OCI-M2 (cell line): ENCODE data around the gene FOXD4L1.
"Not testable (repeated sequence)": the region's sequence is repeated elsewhere in the genome, so short reads cannot be mapped to it uniquely, and the experiment has no call there.

Experiments
- DNase-seq: peaks from one replicate; lab custom pipeline; 2025; ENCODE audit not compliant: unreplicated experiment; lab: John Stamatoyannopoulos, UW

The FOXD4L1 gene

DNA sequence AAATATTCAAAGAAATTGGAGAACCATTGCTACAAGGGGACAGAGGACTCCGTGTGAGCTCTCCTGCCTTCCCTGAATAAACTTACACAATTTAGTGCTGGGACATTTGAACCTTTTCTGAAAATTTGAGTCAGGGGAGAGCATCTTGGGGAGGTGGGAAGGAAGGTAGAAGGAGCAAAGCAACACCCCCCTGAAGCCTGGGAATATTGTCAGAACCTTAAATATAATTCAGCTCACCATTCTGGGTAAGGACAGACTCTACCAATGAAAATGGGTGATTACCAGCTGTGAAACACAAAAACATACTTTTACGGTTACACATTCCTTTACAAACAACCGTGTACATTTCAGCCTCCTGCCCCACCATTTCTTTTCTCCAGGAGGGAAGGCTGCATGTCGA, at the start of gene FOXD4L1:
Gene FOXD4L1 (plus strand): TSS at position 301 of the 400 bp plus-strand sequence. CDS start 592 bp downstream, outside the sequence.
- not testable (repeated sequence) for DNase-seq

DNA sequence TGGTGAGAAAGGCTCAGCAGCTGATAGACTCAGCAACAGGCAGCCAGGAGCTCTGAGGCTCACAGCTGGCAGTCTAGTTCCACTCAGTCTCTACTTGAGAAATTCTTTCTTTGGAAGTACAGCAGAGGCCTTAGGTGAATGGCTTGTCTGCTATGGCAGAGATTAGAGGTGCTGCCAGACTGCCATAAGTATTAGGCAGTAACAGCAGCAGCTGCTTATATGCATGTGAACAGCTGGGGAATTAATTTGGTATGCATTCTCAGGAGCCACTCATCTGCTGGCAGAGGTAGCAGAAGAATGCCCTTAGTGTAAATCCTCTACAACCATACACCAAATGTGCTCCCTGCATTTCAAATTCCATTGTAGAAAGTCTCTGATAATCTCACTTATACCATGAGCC, 32.7 kb upstream of the FOXD4L1 start:
- DNase-seq: not testable (repeated sequence)

DNA sequence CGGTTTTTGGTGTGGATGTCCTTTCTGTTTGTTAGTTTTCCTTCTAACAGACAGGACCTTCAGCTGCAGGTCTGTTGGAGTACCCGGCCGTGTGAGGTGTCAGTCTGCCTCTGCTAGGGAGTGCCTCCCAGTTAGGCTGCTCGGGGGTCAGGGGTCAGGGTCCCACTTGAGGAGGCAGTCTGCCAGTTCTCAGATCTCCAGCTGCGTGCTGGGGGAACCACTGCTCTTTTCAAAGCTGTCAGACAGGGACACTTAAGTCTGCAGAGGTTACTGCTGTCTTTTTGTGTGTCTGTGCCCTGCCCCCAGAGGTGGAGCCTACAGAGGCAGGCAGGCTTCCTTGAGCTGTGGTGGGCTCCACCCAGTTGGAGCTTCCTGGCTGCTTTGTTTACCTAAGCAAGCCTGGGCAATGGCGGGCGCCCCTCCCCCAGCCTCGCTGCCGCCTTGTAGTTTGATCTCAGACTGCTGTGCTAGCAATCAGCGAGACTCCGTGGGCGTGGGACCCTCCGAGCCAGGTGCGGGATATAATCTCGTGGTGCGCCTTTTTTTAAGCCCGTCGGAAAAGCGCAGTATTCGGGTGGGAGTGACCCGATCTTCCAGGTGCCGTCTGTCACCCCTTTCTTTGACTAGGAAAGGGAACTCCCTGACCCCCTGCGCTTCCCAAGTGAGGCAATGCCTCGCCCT, 21.6 kb upstream of the FOXD4L1 start:
- DNase-seq: not testable (repeated sequence)

DNA sequence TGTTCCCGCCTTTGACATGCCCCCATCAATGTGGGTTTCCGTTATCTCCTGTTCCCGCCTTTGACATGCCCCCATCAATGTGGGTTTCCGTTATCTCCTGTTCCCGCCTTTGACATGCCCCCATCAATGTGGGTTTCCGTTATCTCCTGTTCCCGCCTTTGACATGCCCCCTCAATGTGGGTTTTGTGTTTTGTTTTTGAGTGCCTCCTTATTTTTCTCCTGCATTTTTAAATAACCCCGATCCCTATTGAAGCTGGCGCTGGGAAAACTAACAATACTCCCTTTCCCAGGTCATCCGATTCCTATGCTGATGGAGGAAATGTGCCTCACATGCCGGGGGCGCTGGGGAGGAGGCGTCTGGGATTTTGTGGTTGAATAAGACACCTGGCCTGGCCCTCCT, 1.9 kb upstream of the FOXD4L1 start:
- not testable (repeated sequence) for DNase-seq

DNA sequence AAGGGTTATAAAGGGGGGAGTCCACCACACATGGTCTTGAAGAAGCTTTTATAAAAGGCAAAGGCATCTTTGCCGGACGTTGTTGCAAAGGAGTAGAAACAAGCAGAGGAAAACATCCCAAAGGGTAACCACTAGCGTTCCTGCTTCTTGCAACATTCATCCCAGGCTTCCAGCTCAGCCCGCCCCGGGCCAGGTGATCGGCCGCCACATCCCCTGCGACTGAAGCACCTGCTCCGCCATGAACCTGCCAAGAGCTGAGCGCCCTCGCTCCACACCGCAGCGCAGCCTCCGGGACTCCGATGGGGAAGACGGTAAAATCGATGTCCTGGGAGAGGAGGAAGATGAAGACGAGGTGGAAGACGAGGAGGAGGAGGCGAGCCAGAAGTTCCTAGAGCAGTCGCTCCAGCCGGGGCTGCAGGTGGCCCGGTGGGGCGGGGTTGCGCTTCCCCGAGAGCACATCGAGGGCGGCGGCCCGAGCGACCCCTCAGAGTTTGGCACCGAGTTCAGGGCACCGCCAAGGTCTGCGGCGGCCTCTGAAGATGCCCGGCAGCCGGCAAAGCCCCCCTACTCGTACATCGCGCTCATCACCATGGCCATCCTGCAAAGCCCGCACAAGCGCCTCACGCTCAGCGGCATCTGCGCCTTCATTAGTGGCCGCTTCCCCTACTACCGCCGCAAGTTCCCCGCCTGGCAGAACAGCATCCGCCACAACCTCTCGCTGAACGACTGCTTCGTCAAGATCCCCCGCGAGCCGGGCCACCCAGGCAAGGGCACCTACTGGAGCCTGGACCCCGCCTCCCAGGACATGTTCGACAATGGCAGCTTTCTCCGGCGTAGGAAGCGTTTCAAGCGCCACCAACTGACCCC, 787 bp downstream of the FOXD4L1 start:
- DNase-seq: not testable (repeated sequence)

DNA sequence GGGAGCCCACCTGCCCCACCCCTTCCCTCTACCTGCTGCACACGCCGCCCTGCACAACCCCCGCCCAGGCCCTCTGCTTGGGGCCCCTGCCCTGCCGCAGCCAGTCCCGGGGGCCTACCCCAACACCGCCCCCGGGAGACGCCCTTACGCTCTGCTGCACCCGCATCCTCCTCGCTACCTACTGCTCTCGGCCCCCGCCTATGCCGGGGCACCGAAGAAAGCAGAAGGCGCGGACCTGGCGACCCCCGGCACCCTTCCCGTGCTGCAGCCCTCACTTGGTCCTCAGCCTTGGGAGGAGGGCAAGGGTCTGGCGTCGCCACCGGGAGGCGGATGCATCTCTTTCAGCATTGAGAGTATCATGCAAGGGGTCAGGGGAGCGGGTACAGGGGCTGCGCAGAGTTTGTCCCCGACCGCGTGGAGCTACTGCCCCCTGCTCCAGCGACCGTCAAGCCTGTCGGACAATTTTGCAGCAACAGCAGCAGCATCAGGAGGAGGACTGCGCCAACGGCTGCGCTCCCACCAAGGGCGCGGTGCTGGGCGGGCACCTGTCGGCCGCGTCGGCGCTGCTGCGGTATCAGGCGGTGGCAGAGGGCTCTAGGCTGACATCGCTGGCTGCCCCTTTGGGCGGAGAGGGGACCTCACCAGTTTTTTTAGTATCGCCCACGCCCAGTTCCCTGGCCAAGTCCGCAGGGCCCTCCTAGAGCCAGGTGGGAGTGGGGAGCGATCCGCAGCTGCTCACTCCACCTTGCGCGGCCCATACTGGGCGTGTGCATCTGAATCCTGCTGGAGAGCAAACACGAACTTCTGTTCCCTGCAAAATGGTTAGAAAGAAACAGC, 1.6 kb downstream of the FOXD4L1 start:
- not testable (repeated sequence) for DNase-seq

DNA sequence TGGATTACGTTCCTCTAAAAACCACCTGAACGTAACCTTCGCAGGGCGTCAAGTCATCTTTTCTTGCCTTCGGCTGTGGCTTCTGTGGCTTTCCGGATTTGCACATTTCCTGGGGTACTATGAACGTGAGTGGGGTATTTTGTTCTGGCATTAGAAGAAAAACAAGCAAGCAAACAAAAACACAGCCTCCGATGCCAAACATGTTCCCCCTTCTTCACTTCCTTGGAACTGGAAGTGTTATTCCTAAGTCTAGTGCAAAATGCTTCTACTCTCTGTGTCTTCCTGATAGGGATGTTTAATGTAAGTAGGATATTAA, 2.2 kb downstream of the FOXD4L1 start:
- DNase-seq: not testable (repeated sequence)

DNA sequence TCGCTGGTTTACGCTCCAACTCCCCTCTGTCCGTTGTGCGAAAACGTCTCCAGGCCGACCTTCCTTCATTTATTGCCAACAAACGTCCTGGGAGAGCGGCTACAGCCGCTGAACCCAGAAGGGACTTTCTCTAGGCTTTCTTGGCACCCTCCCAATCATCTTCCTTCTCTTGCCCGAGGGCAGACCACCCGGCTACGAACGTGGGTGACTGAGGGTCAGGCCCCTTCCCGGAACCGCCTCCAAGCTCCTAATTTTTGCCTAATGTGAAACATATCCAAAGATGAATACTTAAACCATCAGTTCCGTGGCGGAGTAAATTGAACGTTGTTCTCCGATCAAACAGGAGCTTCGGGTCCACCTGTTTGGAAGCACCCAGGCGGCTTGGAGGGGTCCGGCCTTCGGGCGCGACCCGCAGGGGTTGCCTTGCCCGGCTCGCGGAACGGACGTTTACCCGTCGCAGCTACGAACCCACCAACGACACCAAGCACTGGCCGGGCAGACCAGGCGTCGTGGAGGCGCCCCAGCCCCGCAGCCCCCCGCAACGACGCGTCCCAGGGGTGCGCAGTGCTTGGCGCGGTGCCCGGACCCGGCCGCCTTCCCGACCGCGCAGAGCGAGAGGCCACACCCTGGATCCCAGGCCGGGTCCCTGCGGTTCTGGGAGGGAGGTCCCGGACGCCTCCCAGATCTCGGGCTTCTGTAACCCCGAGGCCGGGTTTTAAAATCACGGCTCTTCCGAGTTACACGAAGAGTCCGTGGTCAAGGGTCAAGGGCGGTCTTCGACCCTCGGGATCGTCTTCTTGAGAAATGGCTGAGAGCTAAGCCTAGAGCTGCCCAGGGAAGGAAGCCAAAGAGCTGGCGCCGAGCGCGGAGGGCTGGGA, 4.0 kb downstream of the FOXD4L1 start:
- not testable (repeated sequence) for DNase-seq

DNA sequence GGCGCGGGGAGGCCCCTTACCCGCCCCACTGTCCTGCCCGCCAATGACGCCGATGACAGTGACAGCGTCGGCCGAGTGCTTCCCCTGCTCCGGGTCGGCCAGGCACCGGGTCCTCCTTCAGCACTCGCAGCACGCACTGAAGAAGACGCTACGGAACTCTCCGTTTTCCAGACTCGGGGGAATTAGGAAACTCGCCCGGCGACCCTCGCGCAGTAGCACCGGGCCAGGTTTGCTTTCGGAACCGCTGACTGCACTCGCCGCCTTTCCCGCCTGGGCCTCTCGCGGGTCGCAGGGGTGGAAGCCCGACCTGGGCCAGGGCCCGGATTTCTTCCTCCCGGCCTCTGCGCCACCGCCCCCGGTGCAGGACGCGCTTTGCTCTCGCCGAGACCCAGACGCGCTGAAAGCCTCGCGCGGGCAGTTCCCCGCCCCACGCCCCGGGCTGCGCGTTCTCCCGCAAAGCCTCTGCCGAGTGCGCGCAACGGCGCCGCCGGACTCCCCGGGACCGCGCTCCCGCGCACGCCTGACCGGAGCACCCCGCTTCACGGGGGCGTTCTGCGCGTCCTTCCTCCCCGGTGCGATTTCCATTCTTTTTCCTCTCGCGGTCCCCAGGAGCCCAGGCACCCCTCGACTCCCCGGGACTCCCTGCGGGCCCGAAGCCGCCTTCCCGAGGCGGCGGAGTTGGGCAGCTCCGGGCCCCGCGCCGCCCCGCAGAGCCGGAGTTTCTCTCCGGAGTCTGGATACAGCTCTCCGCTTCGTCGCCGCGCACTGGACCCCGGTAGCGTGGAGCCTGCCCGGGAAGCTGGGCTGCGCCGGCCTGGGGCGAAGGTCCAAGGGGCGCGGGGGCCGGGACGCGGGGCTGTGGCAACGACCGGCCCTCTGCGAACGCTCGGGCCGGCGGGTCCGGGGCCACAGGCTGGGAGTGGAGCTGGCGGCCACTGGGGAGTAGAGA, 4.9 kb downstream of the FOXD4L1 start:
- not testable (repeated sequence) for DNase-seq

DNA sequence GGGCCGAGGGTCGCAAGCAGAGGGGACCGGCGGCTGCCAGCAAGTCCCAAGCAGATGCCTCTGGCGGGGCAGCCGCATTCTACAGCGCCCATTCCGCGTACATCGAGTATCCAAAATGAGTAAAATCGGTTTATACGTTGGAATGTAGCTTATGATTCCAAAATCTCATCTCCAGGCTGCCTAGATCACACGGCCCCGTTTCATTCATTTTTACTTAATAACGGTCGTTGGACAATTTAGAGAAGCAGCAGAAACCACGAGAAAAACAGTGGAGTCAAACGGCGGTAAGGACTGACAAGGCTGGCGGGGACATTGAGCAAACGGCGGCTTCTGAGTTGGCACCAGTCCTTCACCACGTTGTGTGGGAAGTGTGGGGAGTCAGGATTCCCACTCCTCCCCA, 5.6 kb downstream of the FOXD4L1 start:
- DNase-seq: not testable (repeated sequence)

DNA sequence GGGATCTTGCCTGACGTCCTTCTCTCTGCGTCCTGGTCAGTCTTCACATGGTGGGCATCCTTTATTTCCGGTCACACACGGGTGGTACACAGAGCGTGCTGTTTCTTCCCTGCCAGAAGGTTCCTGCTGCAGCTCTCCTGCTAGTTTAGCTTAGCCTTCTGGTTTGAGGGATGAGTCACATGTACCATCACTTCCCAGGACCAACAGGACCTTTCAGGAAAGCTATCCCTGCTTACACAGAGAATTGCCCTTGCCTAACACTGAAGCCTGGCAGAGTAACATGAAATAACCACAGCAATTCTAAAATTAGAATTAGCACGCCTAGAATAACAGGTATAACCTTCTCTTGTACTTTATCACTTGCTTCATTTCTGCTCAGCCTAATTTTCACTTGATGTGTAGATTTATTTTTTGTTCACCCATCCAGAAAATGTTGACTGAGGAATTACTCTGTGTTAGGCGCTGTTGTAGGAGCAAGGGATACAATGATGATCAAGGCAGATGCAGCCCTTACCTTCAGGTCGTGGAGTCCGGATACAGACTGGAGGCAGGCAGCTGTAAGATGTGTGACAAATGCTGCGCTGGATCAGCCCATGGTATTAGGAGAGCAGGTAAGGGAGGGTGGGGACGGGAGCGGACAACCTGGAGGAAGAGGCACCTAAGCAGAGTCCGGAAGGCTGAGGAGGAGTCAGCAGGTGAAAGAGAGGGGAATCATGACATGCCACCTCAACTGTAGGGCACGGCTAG, 9.1 kb downstream of the FOXD4L1 start:
- DNase-seq: not testable (repeated sequence)

DNA sequence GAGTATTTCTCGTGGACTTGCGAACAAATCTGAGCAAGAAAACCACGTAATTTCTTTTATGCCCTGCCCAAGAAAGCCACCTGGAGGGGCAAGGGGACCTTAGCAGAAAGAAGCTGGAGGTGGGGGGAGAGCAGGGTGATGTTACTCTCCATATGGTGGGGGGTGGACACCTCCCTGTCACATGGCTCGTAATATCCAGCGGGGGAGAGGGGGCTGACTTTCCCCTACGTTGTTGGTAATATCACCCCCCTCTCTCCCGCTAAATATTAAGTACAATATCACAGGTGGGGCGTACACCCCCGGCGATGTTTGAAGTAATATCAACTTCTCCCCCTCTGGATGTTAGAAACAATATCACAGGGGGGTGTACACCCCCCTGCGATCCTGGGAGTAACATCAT, 9.7 kb downstream of the FOXD4L1 start:
- not testable (repeated sequence) for DNase-seq

DNA sequence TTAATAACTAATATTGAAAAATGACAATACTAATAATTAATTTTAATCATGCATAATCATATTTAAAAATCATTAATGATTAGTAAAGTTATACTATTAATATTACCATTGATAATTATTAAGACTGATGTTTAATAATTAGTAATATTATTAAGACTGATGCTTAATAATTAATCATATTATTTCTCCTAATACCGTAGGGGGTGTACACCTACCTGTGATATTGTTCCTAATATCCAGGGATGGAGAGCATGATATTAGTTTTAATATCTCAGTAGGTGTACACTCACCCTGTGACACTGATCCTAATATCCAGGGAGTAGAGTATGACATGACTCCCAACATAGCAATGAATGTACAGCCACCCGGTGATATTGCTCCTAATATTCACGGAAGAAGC, 12.4 kb downstream of the FOXD4L1 start:
- not testable (repeated sequence) for DNase-seq

DNA sequence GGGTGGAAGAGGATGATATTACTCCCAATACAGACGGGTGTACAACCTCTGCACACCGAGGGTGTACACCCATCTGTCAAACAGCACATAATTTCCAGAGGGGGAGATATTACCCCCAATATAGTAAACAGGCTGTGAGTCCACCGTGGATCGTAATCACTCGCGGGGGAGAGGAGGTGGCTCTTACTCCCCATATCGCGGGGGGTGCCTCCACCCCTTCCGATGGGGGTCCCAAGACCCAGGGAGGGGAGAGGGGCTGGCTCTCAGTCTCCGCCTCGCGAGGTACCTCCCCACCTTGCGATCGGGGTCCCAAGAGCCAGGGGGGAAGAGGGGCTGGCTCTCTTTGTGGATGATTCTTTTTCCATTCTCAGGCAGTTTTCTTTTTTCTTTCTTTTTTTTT, 13.4 kb downstream of the FOXD4L1 start:
- not testable (repeated sequence) for DNase-seq

DNA sequence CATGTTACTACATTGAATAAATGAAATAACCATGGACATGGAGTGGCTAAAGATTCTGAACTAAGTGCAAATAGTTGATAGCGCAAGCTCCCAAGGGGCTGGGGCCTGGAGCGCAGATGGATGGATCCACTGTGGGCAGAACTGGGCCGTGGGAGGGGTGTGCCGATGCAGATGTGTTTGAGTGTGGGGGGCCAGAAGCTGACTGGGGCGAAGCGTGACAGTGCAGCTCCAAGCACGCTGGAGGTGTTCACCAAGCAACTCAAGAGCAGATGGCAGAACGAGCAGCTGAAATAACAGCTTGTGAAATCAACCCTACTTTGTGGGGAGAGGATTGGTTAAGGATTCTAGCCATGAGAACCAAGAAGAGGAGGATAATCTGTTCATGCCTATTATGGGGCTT, 17.0 kb downstream of the FOXD4L1 start:
- DNase-seq: not testable (repeated sequence)

DNA sequence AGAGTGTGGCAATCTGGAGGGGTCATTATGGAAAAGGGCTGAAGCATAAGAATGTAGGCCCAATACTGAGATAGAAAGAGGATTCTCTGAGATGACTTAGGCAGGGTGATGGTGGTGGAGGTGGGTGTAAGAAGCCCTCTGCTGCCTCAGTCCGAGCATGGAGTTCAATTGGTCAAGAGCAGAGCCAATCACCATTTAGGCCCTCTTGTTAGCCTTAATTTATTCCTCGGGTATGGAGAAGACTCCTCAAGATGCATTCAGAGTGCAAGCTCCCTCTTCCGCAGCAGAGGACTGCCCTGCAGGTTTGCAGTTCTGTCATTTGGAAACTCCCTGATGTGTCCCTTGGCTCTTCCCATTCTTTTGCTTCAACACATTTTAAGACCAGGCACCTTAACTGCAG, 17.5 kb downstream of the FOXD4L1 start:
- not testable (repeated sequence) for DNase-seq

DNA sequence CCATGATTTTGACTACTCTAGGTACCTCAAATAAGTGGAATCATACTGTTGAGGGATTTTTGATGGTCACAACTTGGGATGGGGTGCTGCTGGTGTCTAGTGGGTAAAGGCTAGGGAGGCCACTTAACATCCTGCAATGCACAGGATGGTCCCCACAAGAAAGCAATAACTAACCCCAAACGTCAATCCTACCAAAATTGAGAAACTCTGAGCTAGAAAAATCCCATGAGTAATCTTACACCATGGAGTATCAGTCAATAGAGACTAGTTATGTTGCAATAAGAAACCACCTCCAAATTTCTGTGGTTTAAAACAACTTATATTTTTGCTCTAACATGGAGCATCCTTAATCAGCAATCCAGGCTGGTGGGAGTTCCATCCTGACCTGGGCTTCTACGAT, 18.6 kb downstream of the FOXD4L1 start:
- not testable (repeated sequence) for DNase-seq

DNA sequence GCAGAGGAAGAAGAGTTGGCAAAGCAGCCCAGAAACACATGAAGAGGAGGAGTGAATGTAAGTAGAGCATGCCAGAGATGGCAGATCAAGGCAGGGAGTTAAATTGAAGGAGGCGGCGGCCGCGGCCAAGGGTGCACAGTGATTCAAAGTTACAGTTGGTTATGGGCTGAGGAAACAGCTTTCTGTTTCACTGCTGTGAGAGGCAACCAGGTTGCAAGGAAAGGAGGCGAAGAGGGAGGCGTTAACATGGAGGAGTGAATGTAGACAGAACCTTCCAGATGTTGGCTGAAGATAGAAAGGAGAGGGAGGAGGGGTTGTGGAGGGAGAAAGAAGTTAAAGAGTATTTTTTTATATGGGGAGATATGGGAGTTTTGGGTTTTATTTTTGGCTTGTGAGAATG, 22.4 kb downstream of the FOXD4L1 start:
- not testable (repeated sequence) for DNase-seq

DNA sequence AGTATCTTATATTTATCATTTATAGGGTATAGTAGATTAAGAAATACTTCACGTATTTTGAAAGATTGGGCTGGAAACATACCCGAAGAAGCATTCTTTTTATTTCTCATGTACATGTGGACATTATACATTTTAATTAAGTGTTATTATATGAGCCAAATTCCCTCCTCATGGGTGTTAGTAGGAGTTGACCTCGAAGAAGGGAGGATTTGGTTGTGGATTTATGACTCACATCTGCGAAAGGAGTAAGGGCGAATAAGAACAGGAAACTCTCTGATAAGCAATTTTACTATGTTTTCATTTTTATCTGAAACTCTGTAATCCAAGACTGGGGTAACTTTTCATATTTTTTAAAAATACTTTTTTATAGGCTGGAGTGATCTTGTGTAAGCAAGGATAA, 23.0 kb downstream of the FOXD4L1 start:
- DNase-seq: not testable (repeated sequence)
